Heart right ventricle (tissue), 16 donors: ENCODE results near the gene TNNI2. TPM values are rescaled to one million over a fixed set of nuclear protein-coding genes. Genes with fewer than 3 reads are reported as not detected.
A peak's percentile ranks its signal among the peaks of the same experiment; 100 is the strongest.

ENCODE experiments used
- ATAC-seq, 8 donors: fragments of 200-7000 bp; cut with Tn5 transposase; one replicate each; pipeline ENCODE4 v1.9.1; 2020; ENCODE audit warnings: mild to moderate bottlenecking in 8 of 8, moderate library complexity in 8 of 8, moderate number of reproducible peaks in 1 of 8
- DNase-seq, 2 donors: peaks; one replicate each; pipeline ENCODE4 v3.0.0-alpha.2; 2020
- H3K27ac ChIP-seq, 10 donors: fragments of 200-600 bp; sonication (generic) in 2 of 10; one replicate each; pipeline versions ENCODE4 v1.5.0 to v1.8.0; 2020 to 2022; ENCODE audit warnings: mild to moderate bottlenecking in 3 of 10
- H3K27me3 ChIP-seq, 7 donors: fragments of 200-600 bp; one replicate each; pipeline ENCODE4 v1.8.0; 2021 to 2022; ENCODE audit warnings: mild to moderate bottlenecking in 2 of 7
- H3K36me3 ChIP-seq, 9 donors: fragments of 200-600 bp; sonication (generic) in 1 of 9; one replicate each; pipeline versions ENCODE4 v1.5.0 to v1.8.0; 2020 to 2022; ENCODE audit warnings: mild to moderate bottlenecking in 2 of 9
- H3K4me1 ChIP-seq, 9 donors: fragments of 200-600 bp; sonication (generic) in 1 of 9; one replicate each; pipeline versions ENCODE4 v1.5.0 to v1.8.0; 2020 to 2022; ENCODE audit warnings: mild to moderate bottlenecking in 4 of 9
- H3K4me3 ChIP-seq, 10 donors: fragments of 200-600 bp; sonication (generic) in 2 of 10; one replicate each; pipeline versions ENCODE4 v1.5.0 to v1.8.0; 2020 to 2022; ENCODE audit warnings: mild to moderate bottlenecking in 7 of 10, moderate library complexity in 2 of 10
- H3K9me3 ChIP-seq, 11 donors: fragments of 200-600 bp in 10 of 11; sonication (generic) in 2 of 11; one replicate each; pipeline versions ENCODE4 v1.5.0 to v1.8.0; 2013 to 2022; ENCODE audit warnings: mild to moderate bottlenecking in 2 of 11, control low read depth in 1 of 11, moderate library complexity in 1 of 11
- CTCF ChIP-seq, 9 donors: fragments of 200-600 bp; sonication (generic) in 2 of 9; IDR thresholded peaks; one replicate each; pipeline versions ENCODE4 v1.5.0 to v1.8.0; 2021 to 2022; ENCODE audit warnings: antibody characterized with exemption in 9 of 9, mild to moderate bottlenecking in 5 of 9, moderate library complexity in 1 of 9
- WGBS, 2 donors: extraction: QIAGEN DNeasy Blood & Tissue Kit; methylation state at CpG; one replicate each; pipeline ENCODE4 v1.1.7; 2013; ENCODE audit warnings: inconsistent platforms in 1 of 2; 5-methylcytosine and 5-hydroxymethylcytosine counted together
- intact Hi-C, 10 donors: fragments of 100-400 bp; cut with DNase I; formaldehyde crosslinking; loops; one replicate each; pipeline versions ENCODE4 v1.11.1 to v1.14.2; 2022
- polyA plus RNA-seq, 2 donors: library from polyadenylated mRNA; stranded (reverse); fragments of 200-250 nt; gene quantifications; one replicate each; pipeline ENCODE4 v1.2.3, GENCODE V29; 2013
- total RNA-seq, 10 donors: library from RNA; stranded (reverse); fragmentation: NEBNext Ultra II Directional in 3 of 10; extraction: Animal tissue kit (Norgen Biotek cat#: 25700) in 3 of 10; gene quantifications; one replicate each; pipeline versions ENCODE4 v1.2.1 to v1.2.4, GENCODE V29; 2021 to 2023
- donor health status: Arrhythmogenic right ventricular cardiomyopathy.
- donor health status: ischemic (EF 13 %, LVEDD 7.1; RV severe dilation, severe dysfunction).
- donor health status: healthy with polysubstance abuse.
- donor health status: DM: no; HTN: yes; CAD: no.
- donor health status: DM: no; HTN: no; CAD: no.
- donor health status: ischemic (EF 25% LVEDD 6.9; RV normal size, moderate dysfunction).
- donor health status: ischemic (EF 25% LVEDD 5.7; RV mildly dilated, moderate dysfunction).
- donor health status: healthy.
- donor health status: DM: yes; HTN: yes; CAD: no.
- donor health status: Ischemic cardiomyopathy.
- donor health status: ischemic (EF 35%, LVEDD 5.7; RV mildly dilated, moderate dysfunction).
- donor health status: nonischemic (EF 11% LVEDD 7.7; RV severe dilation, severe dysfunction).
- donor health status: DM: yes; HTN: yes; CAD: no.
- donor health status: PGD.
- donor health status: ischemic (EF 29% LVEDD 5.4; RV normal size, mild dysfunction).
- donor health status: nonischemic (EF 23%, LVEDD 6.1; RV moderate dilation, normal function).

The TNNI2 gene
- total and polyA plus RNA-seq, 12 donors: 0.36 to 1.2 (median 0.55) TPM; not detected in 7

- Histone ChIP-seq H3K4me3 (no peak overlapping the region), H3K36me3 (no peaks in the 10 kb centered on the region), H3K9me3 (no peaks in the 10 kb centered on the region), H3K4me1 (peaks cover 0 to 35% (median 0%) of the 10 kb centered on the region in 9 donors), H3K27me3 (no peaks in the 10 kb centered on the region), H3K27ac (no peak overlapping the region)
- ATAC-seq (peak in 1 of 8 donors; percentile 7), DNase-seq (no peak)
- intact Hi-C loops: loop anchor here in 1 of 10 donors (10.0 kb wide), 1 partner anchor 868 kb away; no protein-coding TSS in a partner anchor
- WGBS, 2 donors: 98 to 99% methylated on average over 13 of the region's 13 CpGs
- TF ChIP-seq CTCF (IDR thresholded peaks at IDR 0.05): no peak
Measured at GRCh38 chr11:1856306-1857005, 17.7 kb downstream of the TNNI2 start.

GRCh38 chr11:1857064-1857463 lies 18.3 kb downstream of the TNNI2 start:
- no peaks in the 10 kb centered on the region for H3K9me3 ChIP-seq
- no peaks in the 10 kb centered on the region for H3K27me3 ChIP-seq
- TF ChIP-seq CTCF (IDR thresholded peaks at IDR 0.05): no peak
- WGBS, 2 donors: 91 to 92% methylated on average over 11 of the region's 11 CpGs
- peaks cover 0 to 29% (median 0%) of the 10 kb centered on the region in 9 donors for H3K4me1 ChIP-seq
- no peak for DNase-seq
- no peak for ATAC-seq
- no peaks in the 10 kb centered on the region for H3K36me3 ChIP-seq
- H3K4me3 ChIP-seq: no peak overlapping the region
- intact Hi-C loops: loop anchor here in 1 of 10 donors (10.0 kb wide), 1 partner anchor 868 kb away; no protein-coding TSS in a partner anchor
- H3K27ac ChIP-seq: no peak overlapping the region

GRCh38 chr11:1858154-1858553 lies 19.4 kb downstream of the TNNI2 start:
- DNase-seq (no peak), ATAC-seq (no peak)
- Histone ChIP-seq H3K9me3 (no peaks in the 10 kb centered on the region), H3K36me3 (no peaks in the 10 kb centered on the region), H3K4me3 (no peak overlapping the region), H3K4me1 (peaks cover 2 to 34% (median 5%) of the 10 kb centered on the region in 9 donors), H3K27ac (no peak overlapping the region), H3K27me3 (no peaks in the 10 kb centered on the region)
- 93 to 97% methylated on average over 9 of the region's 9 CpGs for WGBS, 2 donors
- intact Hi-C loops: loop anchor here in 1 of 10 donors (10.0 kb wide), 1 partner anchor 867 kb away; no protein-coding TSS in a partner anchor
- no peak for TF ChIP-seq CTCF (IDR thresholded peaks at IDR 0.05)

DNA sequence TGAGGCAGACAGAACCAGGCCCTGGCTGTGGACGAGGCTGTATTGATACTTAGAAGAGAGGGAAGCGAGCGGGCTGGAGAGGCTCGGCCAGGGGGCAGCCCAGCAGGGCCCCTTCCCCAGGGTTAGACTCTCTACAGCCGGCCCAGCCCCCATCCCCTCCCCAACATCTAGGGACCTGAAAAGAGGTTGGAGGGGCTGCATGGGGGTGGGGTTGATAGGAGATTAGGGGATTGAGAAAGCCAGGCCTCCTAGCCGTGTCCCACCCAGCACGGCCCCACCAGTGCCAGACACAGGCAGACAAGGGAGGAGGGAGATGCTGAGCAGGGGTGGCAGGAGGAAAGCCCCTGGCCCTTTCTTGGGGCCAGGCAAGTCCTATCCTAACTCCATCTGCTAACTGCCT lies 19.8 kb downstream of the TNNI2 start:
- 85 to 98% methylated on average over 7 of the region's 7 CpGs for whole genome bisulfite sequencing, 2 donors

More for the DNA sequence above, 19.8 kb downstream of the TNNI2 start:
- Histone ChIP-seq H3K4me3 (no peak overlapping the region), H3K9me3 (no peaks in the 10 kb centered on the region), H3K4me1 (peaks cover 6 to 39% (median 9%) of the 10 kb centered on the region in 9 donors), H3K27me3 (no peaks in the 10 kb centered on the region), H3K27ac (no peak overlapping the region), H3K36me3 (no peaks in the 10 kb centered on the region)
- no peak for ATAC-seq
- no peak for DNase-seq
- intact Hi-C loops: loop anchor here in 1 of 10 donors (10.0 kb wide), 1 partner anchor 866 kb away; no protein-coding TSS in a partner anchor
- TF ChIP-seq CTCF (IDR thresholded peaks at IDR 0.05): no peak
